Endothelial cell (in vitro differentiated cells): ENCODE data around the gene FSD2. TPM values are rescaled to one million over a fixed set of nuclear protein-coding genes. Genes with fewer than 3 reads are reported as not detected.

Source experiments
- DNase-seq: peaks from one replicate; pipeline ENCODE4 v3.0.0; 2021; ENCODE audit warnings: low spot score
- H3K27ac Mint-ChIP-seq: one replicate; pipeline ENCODE4 v1.8.0; 2021; ENCODE audit warnings: mixed read lengths, inconsistent platforms; ENCODE audit not compliant: unreplicated experiment
- H3K27me3 Mint-ChIP-seq: one replicate; pipeline ENCODE4 v1.8.0; 2021; ENCODE audit warnings: mild to moderate bottlenecking, moderate library complexity, mixed read lengths, inconsistent platforms; ENCODE audit not compliant: unreplicated experiment
- H3K36me3 Mint-ChIP-seq: one replicate; pipeline ENCODE4 v1.8.0; 2021; ENCODE audit warnings: mild to moderate bottlenecking, low read depth, mixed read lengths, inconsistent platforms; ENCODE audit not compliant: unreplicated experiment
- H3K4me1 Mint-ChIP-seq: one replicate; pipeline ENCODE4 v1.8.0; 2021; ENCODE audit warnings: mild to moderate bottlenecking, mixed read lengths, inconsistent platforms; ENCODE audit not compliant: unreplicated experiment
- H3K4me3 Mint-ChIP-seq: one replicate; pipeline ENCODE4 v1.8.0; 2021; ENCODE audit warnings: mild to moderate bottlenecking, mixed read lengths, inconsistent platforms; ENCODE audit not compliant: unreplicated experiment
- H3K9me3 Mint-ChIP-seq: one replicate; pipeline ENCODE4 v1.8.0; 2021; ENCODE audit warnings: mixed read lengths, inconsistent platforms; ENCODE audit not compliant: unreplicated experiment
- CTCF ChIP-seq: fragments of 200-600 bp; sonication (generic); IDR thresholded peaks from one replicate; pipeline ENCODE4 v1.5.0; 2021; ENCODE audit warnings: antibody characterized with exemption; ENCODE audit not compliant: unreplicated experiment
- total RNA-seq: library from RNA; stranded (reverse); fragmentation: NEBNext Ultra II Directional; extraction: Animal tissue kit (Norgen Biotek cat#: 25700); gene quantifications from one replicate; pipeline ENCODE4 v1.2.1, GENCODE V29; 2021; ENCODE audit not compliant: unreplicated experiment

The FSD2 gene
- total RNA-seq, 1 donor from 2014 or later = not detected

GRCh38 chr15:82751308-82751707 lies 54.6 kb downstream of the FSD2 start:
- H3K4me3 Mint-ChIP-seq = peak overlapping the region; percentile 100
- no peaks in the 10 kb centered on the region for H3K9me3 Mint-ChIP-seq
- TF ChIP-seq CTCF = no peak
- peak overlapping the region; percentile 99 for H3K27ac Mint-ChIP-seq
- peaks cover 17% of the 10 kb centered on the region for H3K36me3 Mint-ChIP-seq
- H3K27me3 Mint-ChIP-seq = peaks cover 5% of the 10 kb centered on the region
- no peak for DNase-seq
- peaks cover 19% of the 10 kb centered on the region for H3K4me1 Mint-ChIP-seq

GRCh38 chr15:82750831-82751180 lies 55.1 kb downstream of the FSD2 start:
- Mint-ChIP-seq H3K4me1 (peaks cover 19% of the 10 kb centered on the region), H3K27ac (peak overlapping the region; percentile 99), H3K27me3 (peaks cover 5% of the 10 kb centered on the region), H3K4me3 (peak overlapping the region; percentile 100), H3K9me3 (no peaks in the 10 kb centered on the region), H3K36me3 (peaks cover 13% of the 10 kb centered on the region)
- peak; percentile 7 for DNase-seq
- no peak for TF ChIP-seq CTCF

GRCh38 chr15:82749951-82750830 lies 55.7 kb downstream of the FSD2 start:
- H3K9me3 Mint-ChIP-seq = no peaks in the 10 kb centered on the region
- peaks cover 5% of the 10 kb centered on the region for H3K27me3 Mint-ChIP-seq

GRCh38 chr15:82748315-82748714 lies 57.6 kb downstream of the FSD2 start:
- Mint-ChIP-seq H3K9me3 (no peaks in the 10 kb centered on the region), H3K27me3 (peaks cover 5% of the 10 kb centered on the region), H3K4me3 (no peak overlapping the region), H3K4me1 (peaks cover 19% of the 10 kb centered on the region), H3K36me3 (peaks cover 5% of the 10 kb centered on the region), H3K27ac (no peak overlapping the region)
- no peak for TF ChIP-seq CTCF
- DNase-seq = no peak

More at GRCh38 chr15:82749951-82750830, 55.7 kb downstream of the FSD2 start:
- peaks cover 11% of the 10 kb centered on the region for H3K36me3 Mint-ChIP-seq
- no peak for TF ChIP-seq CTCF
- H3K4me3 Mint-ChIP-seq = peak overlapping the region; percentile 100
- H3K27ac Mint-ChIP-seq = peak overlapping the region; percentile 99
- DNase-seq = peak; percentile 85
- peaks cover 19% of the 10 kb centered on the region for H3K4me1 Mint-ChIP-seq

- Mint-ChIP-seq H3K27me3 (no peaks in the 10 kb centered on the region), H3K9me3 (no peaks in the 10 kb centered on the region), H3K4me1 (no peaks in the 10 kb centered on the region), H3K36me3 (no peaks in the 10 kb centered on the region), H3K27ac (no peak overlapping the region), H3K4me3 (no peak overlapping the region)
- no peak for DNase-seq
- TF ChIP-seq CTCF = no peak
Observed at GRCh38 chr15:82743810-82744209, 62.1 kb downstream of the FSD2 start.
